ENCODE measurements around the gene KCNK17.

DNA sequence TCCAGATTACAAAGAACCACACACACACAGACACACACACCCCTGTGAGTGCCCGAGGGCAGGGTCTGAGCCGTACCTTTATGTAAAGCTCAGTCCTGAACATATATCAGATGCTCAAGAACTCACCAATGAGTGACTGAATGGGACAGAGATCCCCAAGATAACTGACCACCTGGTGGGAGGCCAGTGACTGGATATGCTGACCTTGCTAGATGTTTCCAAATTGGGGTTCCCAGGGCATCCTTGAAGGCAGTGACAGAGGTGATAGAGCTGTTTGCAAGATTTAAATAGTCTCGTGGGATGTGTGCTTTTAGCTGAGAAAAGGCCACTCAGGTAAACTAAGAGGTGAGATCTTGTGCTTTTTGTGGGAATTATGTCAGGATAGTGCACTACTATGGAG is 39.3 kb downstream of the KCNK17 start:
- no peak for TF ChIP-seq EP300 (IDR thresholded peaks at IDR 0.05)
- TF ChIP-seq, protein P1, sequence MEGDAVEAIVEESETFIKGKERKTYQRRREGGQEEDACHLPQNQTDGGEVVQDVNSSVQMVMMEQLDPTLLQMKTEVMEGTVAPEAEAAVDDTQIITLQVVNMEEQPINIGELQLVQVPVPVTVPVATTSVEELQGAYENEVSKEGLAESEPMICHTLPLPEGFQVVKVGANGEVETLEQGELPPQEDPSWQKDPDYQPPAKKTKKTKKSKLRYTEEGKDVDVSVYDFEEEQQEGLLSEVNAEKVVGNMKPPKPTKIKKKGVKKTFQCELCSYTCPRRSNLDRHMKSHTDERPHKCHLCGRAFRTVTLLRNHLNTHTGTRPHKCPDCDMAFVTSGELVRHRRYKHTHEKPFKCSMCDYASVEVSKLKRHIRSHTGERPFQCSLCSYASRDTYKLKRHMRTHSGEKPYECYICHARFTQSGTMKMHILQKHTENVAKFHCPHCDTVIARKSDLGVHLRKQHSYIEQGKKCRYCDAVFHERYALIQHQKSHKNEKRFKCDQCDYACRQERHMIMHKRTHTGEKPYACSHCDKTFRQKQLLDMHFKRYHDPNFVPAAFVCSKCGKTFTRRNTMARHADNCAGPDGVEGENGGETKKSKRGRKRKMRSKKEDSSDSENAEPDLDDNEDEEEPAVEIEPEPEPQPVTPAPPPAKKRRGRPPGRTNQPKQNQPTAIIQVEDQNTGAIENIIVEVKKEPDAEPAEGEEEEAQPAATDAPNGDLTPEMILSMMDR (IDR thresholded peaks at IDR 0.05) = no peak

All from stomach (tissue), 4 donors.